ENCODE data around the gene NYAP2. TPM values are rescaled to one million over a fixed set of nuclear protein-coding genes. Genes with fewer than 3 reads are reported as not detected.

NYAP2 gene
- total RNA-seq, 4 donors from 2014 or later, result 0.13 to 0.47 TPM; not detected in 2

GRCh38 chr2:225649274-225649673 lies 249.8 kb downstream of the NYAP2 start:
- H3K9me3 ChIP-seq, result no peaks in the 10 kb centered on the region
- no peaks in the 10 kb centered on the region for H3K4me1 ChIP-seq
- no peaks in the 10 kb centered on the region for H3K36me3 ChIP-seq
- WGBS, 2 donors (ENCODE audit: low coverage in 1 of 2), result 58 to 72% methylated on average over 4 of the region's 4 CpGs
- no peak overlapping the region for H3K27ac ChIP-seq
- H3K27me3 ChIP-seq, result no peaks in the 10 kb centered on the region
- ATAC-seq, result no peak
- no peak for TF ChIP-seq POLR2AphosphoS5 (IDR thresholded peaks at IDR 0.05)
- no peak for TF ChIP-seq CTCF (IDR thresholded peaks at IDR 0.05)
- no peak for TF ChIP-seq EP300 (IDR thresholded peaks at IDR 0.05)
- H3K4me3 ChIP-seq, result no peak overlapping the region

- TF ChIP-seq POLR2A (IDR thresholded peaks at IDR 0.05) (no peak), EP300 (IDR thresholded peaks at IDR 0.05) (no peak), POLR2AphosphoS5 (IDR thresholded peaks at IDR 0.05) (no peak), CTCF (IDR thresholded peaks at IDR 0.05) (no peak)
- H3K4me1 ChIP-seq, result no peaks in the 10 kb centered on the region
- H3K4me3 ChIP-seq, result no peak overlapping the region
- H3K27ac ChIP-seq, result no peak overlapping the region
- no peak for ATAC-seq
- 71 to 90% methylated on average over 8 of the region's 8 CpGs for WGBS, 2 donors (ENCODE audit: low coverage in 1 of 2)
- H3K27me3 ChIP-seq, result no peaks in the 10 kb centered on the region
- no peaks in the 10 kb centered on the region for H3K9me3 ChIP-seq
- H3K36me3 ChIP-seq, result no peaks in the 10 kb centered on the region
Observed at GRCh38 chr2:225650041-225650440, 250.5 kb downstream of the NYAP2 start.

GRCh38 chr2:225660262-225661131 lies 261.0 kb downstream of the NYAP2 start:
- 16 to 18% methylated on average over 11 of the region's 11 CpGs for WGBS, 2 donors (ENCODE audit: low coverage in 1 of 2)
- no peak for ATAC-seq
- H3K27ac ChIP-seq, result no peak overlapping the region
- TF ChIP-seq CTCF (IDR thresholded peaks at IDR 0.05), result peak; percentile 68 to 80 (median 76)
- TF ChIP-seq EP300 (IDR thresholded peaks at IDR 0.05), result no peak
- H3K27me3 ChIP-seq, result no peaks in the 10 kb centered on the region
- H3K4me1 ChIP-seq, result no peaks in the 10 kb centered on the region
- H3K4me3 ChIP-seq, result no peak overlapping the region
- no peaks in the 10 kb centered on the region for H3K9me3 ChIP-seq
- H3K36me3 ChIP-seq, result no peaks in the 10 kb centered on the region

GRCh38 chr2:225662101-225662500 lies 262.6 kb downstream of the NYAP2 start:
- 46 to 89% methylated on average over 2 to 3 of the region's 4 CpGs for WGBS, 2 donors (ENCODE audit: low coverage in 1 of 2)
- no peaks in the 10 kb centered on the region for H3K9me3 ChIP-seq
- no peak overlapping the region for H3K27ac ChIP-seq
- H3K4me3 ChIP-seq, result no peak overlapping the region
- TF ChIP-seq POLR2AphosphoS5 (IDR thresholded peaks at IDR 0.05) (no peak), EP300 (IDR thresholded peaks at IDR 0.05) (no peak), POLR2A (IDR thresholded peaks at IDR 0.05) (no peak), CTCF (IDR thresholded peaks at IDR 0.05) (no peak)
- H3K4me1 ChIP-seq, result no peaks in the 10 kb centered on the region
- H3K27me3 ChIP-seq, result no peaks in the 10 kb centered on the region
- H3K36me3 ChIP-seq, result no peaks in the 10 kb centered on the region
- no peak for ATAC-seq

GRCh38 chr2:225667445-225667844 lies 267.9 kb downstream of the NYAP2 start:
- H3K9me3 ChIP-seq, result no peaks in the 10 kb centered on the region
- no peak for TF ChIP-seq EP300 (IDR thresholded peaks at IDR 0.05)
- no peak for TF ChIP-seq POLR2A (IDR thresholded peaks at IDR 0.05)
- TF ChIP-seq CTCF (IDR thresholded peaks at IDR 0.05), result no peak
- TF ChIP-seq POLR2AphosphoS5 (IDR thresholded peaks at IDR 0.05), result no peak
- H3K27me3 ChIP-seq, result no peaks in the 10 kb centered on the region
- no peak overlapping the region for H3K27ac ChIP-seq
- H3K4me3 ChIP-seq, result no peak overlapping the region
- H3K36me3 ChIP-seq, result no peaks in the 10 kb centered on the region
- WGBS, 2 donors (ENCODE audit: low coverage in 1 of 2), result 38 to 60% methylated on average over 1 to 2 of the region's 2 CpGs
- H3K4me1 ChIP-seq, result peaks cover 0 to 10% (median 0%) of the 10 kb centered on the region in 3 donors
- ATAC-seq, result no peak

All from gastroesophageal sphincter (tissue), 4 donors.